OCI-LY7 (cell line): ENCODE data around the gene CHST5. TPM values are rescaled to one million over a fixed set of nuclear protein-coding genes. Genes with fewer than 3 reads are reported as not detected.

Experiments used
- BruUV-seq: library from RNA; stranded (reverse); fragments of 400-500 nt; replicated peaks from 2 replicates; lab custom pipeline; 2021; lab: Mats Ljungman, UMichigan
- CTCF ChIA-PET: fragments of 300-600 bp; sonication (Branson Sonifier 250); formaldehyde crosslinking; loops from one replicate; lab custom pipeline; 2022; ENCODE audit warnings: antibody characterized with exemption; ENCODE audit not compliant: unreplicated experiment; lab: Charles Lee
- POLR2A ChIA-PET: fragments of 300-600 bp; sonication (Branson Sonifier 250); formaldehyde crosslinking; loops from one replicate; lab custom pipeline; 2022; ENCODE audit warnings: antibody characterized with exemption; lab: Charles Lee
- DNase-seq: peaks from one replicate; pipeline ENCODE4 v3.0.0-alpha.2; 2015; ENCODE audit warnings: low spot score
- H2AFZ ChIP-seq: fragments of 200-600 bp; sonication (generic), shearing (Covaris generic); 2 replicates; pipeline ENCODE4 v1.6.1; 2014; ENCODE audit warnings: mild to moderate bottlenecking, antibody characterized with exemption, low read length, moderate library complexity
- H3K27ac ChIP-seq: fragments of 200-600 bp; sonication (generic); 2 replicates; pipeline ENCODE4 v1.5.1; 2014; ENCODE audit warnings: mixed run types, low read depth, mild to moderate bottlenecking, moderate library complexity, low read length, inconsistent platforms; ENCODE audit not compliant: poor library complexity, severe bottlenecking
- H3K36me3 ChIP-seq: fragments of 200-600 bp; sonication (generic); 2 replicates; pipeline ENCODE4 v1.6.1; 2014; ENCODE audit warnings: mild to moderate bottlenecking, antibody characterized with exemption, low read length, moderate library complexity, mixed read lengths; ENCODE audit not compliant: insufficient read depth
- H3K4me1 ChIP-seq: fragments of 200-600 bp; sonication (generic); 2 replicates; pipeline ENCODE4 v1.5.1; 2014; ENCODE audit warnings: mild to moderate bottlenecking, low read length; ENCODE audit not compliant: insufficient read depth, poor library complexity, severe bottlenecking
- H3K4me2 ChIP-seq: fragments of 200-600 bp; sonication (generic); 2 replicates; pipeline ENCODE4 v1.6.1; 2014; ENCODE audit warnings: mild to moderate bottlenecking, low read length
- H3K4me3 ChIP-seq: fragments of 200-600 bp; sonication (generic); 2 replicates; pipeline ENCODE4 v1.5.1; 2014; ENCODE audit warnings: mild to moderate bottlenecking, low read depth, low read length; ENCODE audit not compliant: poor library complexity, severe bottlenecking
- H3K79me2 ChIP-seq: fragments of 200-600 bp; sonication (generic); 2 replicates; pipeline ENCODE4 v1.6.1; 2016; ENCODE audit warnings: low read depth, mild to moderate bottlenecking, low read length, moderate library complexity, mixed read lengths; ENCODE audit not compliant: insufficient read depth
- H3K9me2 ChIP-seq: fragments of 200-600 bp; sonication (generic); 2 replicates; pipeline ENCODE4 v1.6.1; 2016; ENCODE audit warnings: mild to moderate bottlenecking, low read length, mixed read lengths; ENCODE audit not compliant: insufficient read depth
- H3K9me3 ChIP-seq: fragments of 200-600 bp; sonication (generic); 2 replicates; pipeline ENCODE4 v1.6.1; 2014; ENCODE audit warnings: mild to moderate bottlenecking, mixed run types, low read length, mixed read lengths
- H4K20me1 ChIP-seq: fragments of 200-600 bp; sonication (generic); 2 replicates; pipeline ENCODE4 v1.6.1; 2014; ENCODE audit warnings: mild to moderate bottlenecking, antibody characterized with exemption, low read length, moderate library complexity, mixed read lengths; ENCODE audit not compliant: insufficient read depth
- CTCF ChIP-seq: fragments of 200-600 bp; sonication (generic); conservative IDR thresholded peaks from 2 replicates; pipeline ENCODE4 v1.5.1; 2014; ENCODE audit warnings: mild to moderate bottlenecking, antibody characterized with exemption, low read length, moderate library complexity, mixed read lengths
- EZH2phosphoT487 ChIP-seq: fragments of 200-600 bp; sonication (generic); IDR thresholded peaks from 2 replicates; pipeline ENCODE4 v1.6.1; 2018; ENCODE audit warnings: low read depth, borderline replicate concordance, mild to moderate bottlenecking, mixed run types, antibody characterized with exemption, low read length, moderate library complexity, mixed read lengths
- intact Hi-C: fragments of 100-400 bp; cut with micrococcal nuclease; formaldehyde crosslinking; loops from one replicate; pipeline ENCODE4 v1.10.0; 2022; ENCODE audit not compliant: unreplicated experiment
- total RNA-seq, 2 experiments: library from RNA; depleted of rRNA in 1 of 2; stranded (reverse); fragments of >200 nt in 1 of 2; shearing (Covaris generic) in 1 of 2; gene quantifications; 2 replicates each; pipeline ENCODE4 v1.2.3, GENCODE V29; 2014 to 2022

CHST5 gene
- total RNA-seq, 2 experiments from 2014 or later = 0.10 to 0.19 TPM

- no peak for TF ChIP-seq CTCF
- TF ChIP-seq EZH2phosphoT487 = no peak
- no peaks in the 10 kb centered on the region for H3K36me3 ChIP-seq
- H3K79me2 ChIP-seq = no peaks in the 10 kb centered on the region
- H4K20me1 ChIP-seq = no peaks in the 10 kb centered on the region
- no peak for DNase-seq
- H3K4me2 ChIP-seq = no peak overlapping the region
- no peak overlapping the region for H3K27ac ChIP-seq
- H3K4me1 ChIP-seq = peaks cover 6% of the 10 kb centered on the region
- H3K4me3 ChIP-seq = no peak overlapping the region
- POLR2A ChIA-PET = no interaction called here
- H2AFZ ChIP-seq = no peak overlapping the region
- H3K9me3 ChIP-seq = no peaks in the 10 kb centered on the region
- CTCF ChIA-PET = no interaction called here
- BruUV-seq = no TSS peak
- intact Hi-C loops = no loop called here
- H3K9me2 ChIP-seq = no peaks in the 10 kb centered on the region
Observed at GRCh38 chr16:75514296-75514695, 21.6 kb downstream of the CHST5 start.

- no TSS peak for BruUV-seq
- no peaks in the 10 kb centered on the region for H3K36me3 ChIP-seq
- ChIA-PET POLR2A (interaction anchor here (0.5 to 0.7 kb wide), 2 partner anchors 11 to 31 kb away, joined by 3 to 5 read pairs; no protein-coding TSS in a partner anchor), CTCF (no interaction called here)
- H3K4me1 ChIP-seq = no peaks in the 10 kb centered on the region
- no peaks in the 10 kb centered on the region for H4K20me1 ChIP-seq
- H2AFZ ChIP-seq = no peak overlapping the region
- intact Hi-C loops = no loop called here
- DNase-seq = no peak
- no peak overlapping the region for H3K4me3 ChIP-seq
- no peak for TF ChIP-seq EZH2phosphoT487
- no peak for TF ChIP-seq CTCF
- H3K4me2 ChIP-seq = no peak overlapping the region
- H3K79me2 ChIP-seq = no peaks in the 10 kb centered on the region
- no peaks in the 10 kb centered on the region for H3K9me2 ChIP-seq
- no peak overlapping the region for H3K27ac ChIP-seq
- H3K9me3 ChIP-seq = no peaks in the 10 kb centered on the region
Observed at GRCh38 chr16:75506574-75506973, 29.3 kb downstream of the CHST5 start.

- Histone ChIP-seq H3K4me1 (no peaks in the 10 kb centered on the region), H3K9me2 (no peaks in the 10 kb centered on the region), H3K27ac (no peak overlapping the region), H3K36me3 (no peaks in the 10 kb centered on the region), H4K20me1 (no peaks in the 10 kb centered on the region), H3K9me3 (no peaks in the 10 kb centered on the region), H3K4me3 (no peak overlapping the region), H3K4me2 (no peak overlapping the region), H3K79me2 (no peaks in the 10 kb centered on the region), H2AFZ (no peak overlapping the region)
- no TSS peak for BruUV-seq
- DNase-seq = no peak
- ChIA-PET CTCF (no interaction called here), POLR2A (interaction anchor here (0.5 to 0.7 kb wide), 4 partner anchors 11 to 88 kb away, joined by 3 to 5 read pairs (median 3); no protein-coding TSS in a partner anchor)
- TF ChIP-seq EZH2phosphoT487 (no peak), CTCF (no peak)
- intact Hi-C loops = no loop called here
Observed at GRCh38 chr16:75506107-75506506, 29.8 kb downstream of the CHST5 start.
